GM12891 (cell line): Measurements from ENCODE around the gene KRT1.

Experiments
- POLR2A ChIP-seq: IDR thresholded peaks from 2 replicates; pipeline ENCODE4 v1.6.1; 2011; ENCODE audit warnings: low read depth, low read length, control low read depth
- POLR2AphosphoS5 ChIP-seq: IDR thresholded peaks from 2 replicates; pipeline ENCODE4 v1.6.1; 2011; ENCODE audit warnings: low read depth, low read length, control low read depth
- TAF1 ChIP-seq: IDR thresholded peaks from 2 replicates; pipeline ENCODE4 v1.6.1; 2011; ENCODE audit warnings: low read depth, low read length, control low read depth

- TF ChIP-seq POLR2AphosphoS5 (no peak), TAF1 (no peak), POLR2A (no peak)
These were observed 21.1 kb upstream of the KRT1 start for GRCh38 chr12:52701281-52701680.
